ENCODE data around the gene MIR17HG.
"Not testable (repeated sequence)": the region's sequence is repeated elsewhere in the genome, so short reads cannot be mapped to it uniquely, and the experiment has no call there.

Gene MIR17HG

GRCh38 chr13:91347996-91348905, 764 bp downstream of the MIR17HG start:
- peak in 40 of 56 donors; percentile 1 to 82 (median 46) for DNase-seq

DNA sequence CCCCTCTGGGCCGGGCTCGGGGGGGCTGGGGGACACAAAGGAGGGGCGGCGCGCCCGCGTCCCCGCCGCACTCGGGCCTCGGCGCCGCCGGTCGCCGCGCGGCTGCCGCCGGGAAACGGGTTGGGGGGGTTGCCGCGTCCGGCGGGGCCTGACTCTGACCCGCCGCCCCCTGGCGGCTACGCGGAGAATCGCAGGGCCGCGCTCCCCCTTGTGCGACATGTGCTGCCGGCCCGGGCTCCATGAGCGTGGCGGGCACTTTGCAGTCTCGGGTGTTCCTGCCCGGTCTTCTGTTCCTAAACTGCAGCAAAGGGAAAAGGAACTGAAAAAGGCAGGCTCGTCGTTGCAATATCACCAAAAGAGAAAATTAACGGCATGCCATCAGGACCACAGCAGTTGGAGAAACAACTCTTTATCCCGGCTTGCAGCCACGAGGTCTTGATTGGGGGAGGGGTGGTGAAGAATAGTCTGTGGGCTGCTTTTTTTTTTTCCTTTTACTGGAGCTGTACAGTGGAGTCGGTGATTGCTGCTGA, 1.5 kb downstream of the MIR17HG start:
- peak; percentile 32 to 96 (median 78) for DNase-seq

- no peak for DNase-seq
These were observed 2.8 kb downstream of the MIR17HG start for GRCh38 chr13:91349992-91350911.

DNA sequence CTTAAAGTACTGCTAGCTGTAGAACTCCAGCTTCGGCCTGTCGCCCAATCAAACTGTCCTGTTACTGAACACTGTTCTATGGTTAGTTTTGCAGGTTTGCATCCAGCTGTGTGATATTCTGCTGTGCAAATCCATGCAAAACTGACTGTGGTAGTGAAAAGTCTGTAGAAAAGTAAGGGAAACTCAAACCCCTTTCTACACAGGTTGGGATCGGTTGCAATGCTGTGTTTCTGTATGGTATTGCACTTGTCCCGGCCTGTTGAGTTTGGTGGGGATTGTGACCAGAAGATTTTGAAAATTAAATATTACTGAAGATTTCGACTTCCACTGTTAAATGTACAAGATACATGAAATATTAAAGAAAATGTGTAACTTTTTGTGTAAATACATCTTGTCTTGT, 3.6 kb downstream of the MIR17HG start:
- no peak for DNase-seq

GRCh38 chr13:91351980-91352379, 4.5 kb downstream of the MIR17HG start:
- no peak for DNase-seq

DNA sequence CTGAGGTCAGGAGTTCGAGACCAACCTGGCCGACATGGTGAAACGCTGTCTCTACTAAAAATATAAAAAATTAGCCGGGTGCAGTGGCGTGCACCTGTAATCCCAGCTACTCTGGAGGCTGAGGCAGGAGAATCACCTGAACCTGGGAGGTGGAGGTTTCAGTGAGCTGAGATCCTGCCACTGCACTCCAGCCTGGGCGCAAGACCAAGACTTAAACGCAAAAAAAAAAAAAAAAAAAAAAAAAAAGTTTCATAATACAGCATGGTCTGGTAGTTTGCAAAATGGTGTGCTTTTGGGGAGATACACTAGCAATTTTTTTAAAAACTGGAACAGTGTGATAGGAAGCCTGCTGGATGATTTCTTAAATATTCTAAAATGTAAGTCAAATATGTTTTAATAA, 5.4 kb downstream of the MIR17HG start:
- DNase-seq, result not testable (repeated sequence)

- DNase-seq, result no peak
These were observed 6.0 kb downstream of the MIR17HG start for GRCh38 chr13:91353494-91353893.

DNA sequence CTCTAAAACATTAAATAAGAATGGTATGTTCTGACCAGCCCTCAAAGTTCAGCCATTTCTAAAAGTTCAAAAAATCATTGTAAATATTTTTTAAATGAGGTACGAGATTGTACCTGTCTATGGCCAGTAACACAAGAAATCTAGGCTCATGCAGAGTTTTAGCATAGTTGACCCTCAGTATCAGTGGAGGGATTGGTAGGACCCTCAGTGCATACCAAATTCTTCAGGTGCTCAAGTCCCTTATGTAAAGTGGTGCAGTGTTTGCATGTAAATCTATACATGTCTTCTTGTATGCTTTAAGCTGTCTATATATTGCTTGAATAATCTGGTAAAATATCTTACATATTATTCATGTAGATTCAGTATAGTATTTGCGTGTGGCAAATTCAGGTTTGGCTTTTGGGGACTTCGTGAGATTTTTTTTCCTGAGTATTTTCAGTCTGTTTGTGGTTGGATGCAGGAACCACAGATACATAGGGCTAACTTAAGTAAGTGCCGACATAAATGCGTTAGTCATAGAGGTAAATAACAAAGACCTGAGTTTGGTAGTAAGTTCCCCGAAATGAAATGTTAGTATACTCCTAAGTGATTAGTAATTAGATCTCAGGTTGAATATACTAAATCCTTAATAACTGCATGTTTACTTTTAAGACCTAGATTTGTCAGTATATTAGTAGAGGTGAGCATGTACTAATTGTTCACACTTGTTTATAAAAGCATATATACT, 7.8 kb downstream of the MIR17HG start:
- DNase-seq, result no peak

DNA sequence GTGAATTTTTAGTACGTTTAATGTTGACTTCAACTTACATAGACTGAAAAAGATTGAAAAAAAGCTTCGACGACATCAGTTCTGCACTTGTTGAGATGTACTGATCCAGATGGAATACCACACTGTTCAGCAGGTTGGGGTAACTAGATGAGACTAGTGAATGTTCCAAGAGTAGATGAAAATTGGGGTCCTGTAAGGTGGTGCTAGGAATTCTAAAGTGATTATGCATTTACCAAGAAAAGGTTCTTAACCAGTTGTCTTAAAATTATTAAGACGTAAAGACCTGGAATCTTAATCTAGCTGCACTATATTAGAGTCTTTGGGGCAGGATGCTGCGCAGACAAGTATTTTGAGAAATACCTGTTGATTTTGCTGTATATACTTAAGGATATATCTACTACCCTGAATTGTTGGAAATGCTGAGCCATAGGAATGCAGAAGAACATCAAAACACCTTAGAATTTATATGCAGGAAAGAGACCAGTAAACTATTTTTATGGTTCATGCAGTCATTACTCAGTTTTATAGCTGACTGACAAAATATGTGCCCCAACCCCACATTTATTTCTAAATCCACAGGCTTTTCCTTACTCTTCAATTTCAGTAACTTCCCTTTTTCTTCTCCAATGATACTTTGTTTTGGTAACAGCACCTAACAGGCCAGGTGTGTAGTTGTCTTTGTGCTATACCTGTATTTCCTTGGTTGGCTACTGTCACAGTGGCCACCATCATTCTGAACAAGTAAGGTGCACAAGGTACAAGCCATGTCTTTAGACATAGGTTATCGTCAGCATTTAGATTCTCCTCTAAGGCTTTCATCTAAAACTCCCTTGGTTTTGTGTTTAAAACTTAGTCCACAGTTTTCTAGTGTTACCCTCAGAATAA, 8.6 kb downstream of the MIR17HG start:
- no peak for DNase-seq

GRCh38 chr13:91356919-91357612, 9.6 kb downstream of the MIR17HG start:
- DNase-seq, result no peak

GRCh38 chr13:91357613-91358386, 10.3 kb downstream of the MIR17HG start:
- DNase-seq, result no peak

- DNase-seq, result no peak
These were observed 10.9 kb downstream of the MIR17HG start for GRCh38 chr13:91358387-91358782.

DNA sequence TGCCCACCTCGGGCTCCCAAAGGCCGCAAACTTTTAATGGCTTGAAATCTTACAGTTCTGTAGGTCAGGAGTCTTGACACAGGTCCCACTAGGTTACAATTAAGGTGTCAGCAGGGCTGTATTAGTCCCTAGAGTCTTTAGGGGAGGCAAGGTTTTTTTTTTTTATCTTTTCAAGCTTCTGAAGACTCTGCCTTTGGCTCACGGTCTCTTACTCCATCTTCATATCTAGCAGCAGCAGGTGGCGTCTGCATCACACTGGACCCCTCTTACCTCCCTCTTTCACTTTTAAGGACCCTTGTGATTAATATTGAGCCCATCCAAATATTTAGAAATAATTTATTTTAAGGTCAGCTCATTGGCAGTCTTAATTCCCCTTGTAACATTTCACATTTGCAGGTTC, 11.6 kb downstream of the MIR17HG start:
- no peak for DNase-seq

DNA sequence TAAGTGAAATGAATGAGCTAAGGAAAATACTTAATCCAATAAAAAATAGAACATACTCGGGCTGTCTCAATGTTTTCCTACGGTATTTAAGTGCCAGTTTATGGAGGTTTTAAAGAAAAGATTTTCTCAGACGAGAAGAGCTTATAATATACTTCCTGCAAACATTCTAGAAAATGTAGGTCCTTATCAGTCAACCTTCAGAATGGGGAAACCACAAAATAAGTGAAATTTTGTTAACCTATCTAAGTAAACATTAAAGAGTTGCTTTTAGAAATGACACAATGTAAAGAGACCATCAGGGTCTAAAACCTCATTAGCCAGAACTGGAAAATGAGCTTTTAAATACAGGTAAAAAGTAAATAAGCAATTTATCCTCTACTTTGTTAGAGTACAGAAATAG, 12.1 kb downstream of the MIR17HG start:
- DNase-seq, result no peak

- DNase-seq, result no peak
These were observed 12.8 kb downstream of the MIR17HG start for GRCh38 chr13:91360246-91360751.

GRCh38 chr13:91361755-91362271, 14.3 kb downstream of the MIR17HG start:
- no peak for DNase-seq

- DNase-seq, result no peak
These were observed 15.4 kb downstream of the MIR17HG start for GRCh38 chr13:91362908-91363307.

DNA sequence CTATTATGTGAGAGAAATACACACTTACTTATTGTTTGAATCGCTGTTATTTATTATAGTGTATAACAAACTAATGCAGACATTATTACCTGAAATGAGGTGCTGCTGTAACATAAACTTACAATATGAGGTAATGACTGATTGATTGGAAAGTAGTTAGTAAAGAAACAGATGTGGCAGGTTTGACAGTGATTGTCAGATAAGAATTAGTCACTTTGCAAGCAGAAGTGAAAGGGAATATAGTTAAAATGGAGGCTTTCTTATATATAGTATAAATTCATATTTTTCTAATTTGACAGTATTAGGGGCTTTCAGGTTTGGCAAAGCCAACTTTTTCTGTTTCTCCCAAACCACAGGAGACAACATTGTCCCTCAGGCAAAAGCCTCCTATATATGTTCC, 20.6 kb downstream of the MIR17HG start:
- no peak for DNase-seq

Measured in amygdala (tissue), 56 donors.